Left ventricle myocardium inferior (tissue), 1 donor: ENCODE data around the gene IQSEC1. TPM values are rescaled to one million over a fixed set of nuclear protein-coding genes. Genes with fewer than 3 reads are reported as not detected.

ENCODE experiments used
- DNase-seq: peaks from one replicate; pipeline ENCODE4 v3.0.0-alpha.2; 2020
- H3K27ac ChIP-seq: fragments of 200-600 bp; replicated peaks from 2 replicates; pipeline ENCODE4 v1.8.0; 2021
- H3K27me3 ChIP-seq: fragments of 200-600 bp; 2 replicates; pipeline ENCODE4 v1.8.0; 2021; ENCODE audit warnings: low read depth
- H3K36me3 ChIP-seq: fragments of 200-600 bp; 2 replicates; pipeline ENCODE4 v1.8.0; 2021
- H3K4me1 ChIP-seq: fragments of 200-600 bp; 2 replicates; pipeline ENCODE4 v1.8.0; 2021
- H3K4me3 ChIP-seq: fragments of 200-600 bp; 2 replicates; pipeline ENCODE4 v1.8.0; 2021; ENCODE audit warnings: mild to moderate bottlenecking, moderate library complexity
- H3K9me3 ChIP-seq: fragments of 200-600 bp; replicated peaks from 2 replicates; pipeline ENCODE4 v1.8.0; 2021
- CTCF ChIP-seq: fragments of 200-600 bp; IDR thresholded peaks from 2 replicates; pipeline ENCODE4 v1.8.0; 2021; ENCODE audit warnings: antibody characterized with exemption, mild to moderate bottlenecking, borderline replicate concordance
- intact Hi-C: fragments of 100-400 bp; cut with micrococcal nuclease; formaldehyde crosslinking; loops from one replicate; pipeline ENCODE4 v1.11.0; 2022
- total RNA-seq: library from RNA; stranded (reverse); fragmentation: NEBNext Ultra II Directional; extraction: Animal tissue kit (Norgen Biotek cat#: 25700); gene quantifications from one replicate; pipeline ENCODE4 v1.2.1, GENCODE V29; 2021
- donor health status: DM: no; HTN: yes; CAD: no; lungs with severe emphysema.

Gene IQSEC1
- total RNA-seq, 1 donor from 2014 or later: 78.6 TPM

- DNase-seq: no peak
- H3K4me1 ChIP-seq: peaks cover 33% of the 10 kb centered on the region
- H3K9me3 ChIP-seq: no peaks in the 10 kb centered on the region
- H3K27ac ChIP-seq: no peak overlapping the region
- intact Hi-C loops: no loop called here
- no peaks in the 10 kb centered on the region for H3K27me3 ChIP-seq
- no peak for TF ChIP-seq CTCF
- no peak overlapping the region for H3K4me3 ChIP-seq
- no peaks in the 10 kb centered on the region for H3K36me3 ChIP-seq
Measured at GRCh38 chr3:13027154-13027553, 46.1 kb downstream of the IQSEC1 start.

- no peak for DNase-seq
- Histone ChIP-seq H3K9me3 (no peaks in the 10 kb centered on the region), H3K4me3 (no peak overlapping the region), H3K27ac (no peak overlapping the region), H3K4me1 (peaks cover 40% of the 10 kb centered on the region), H3K36me3 (no peaks in the 10 kb centered on the region), H3K27me3 (no peaks in the 10 kb centered on the region)
- intact Hi-C loops: no loop called here
- TF ChIP-seq CTCF: no peak
Measured at GRCh38 chr3:13026534-13026933, 46.7 kb downstream of the IQSEC1 start.

- no peak for TF ChIP-seq CTCF
- DNase-seq: peak; percentile 1
- no peaks in the 10 kb centered on the region for H3K9me3 ChIP-seq
- peaks cover 45% of the 10 kb centered on the region for H3K4me1 ChIP-seq
- H3K36me3 ChIP-seq: no peaks in the 10 kb centered on the region
- H3K27me3 ChIP-seq: no peaks in the 10 kb centered on the region
- no peak overlapping the region for H3K4me3 ChIP-seq
- intact Hi-C loops: no loop called here
- peak overlapping the region; percentile 40 for H3K27ac ChIP-seq
Measured at GRCh38 chr3:13025778-13026518, 47.3 kb downstream of the IQSEC1 start.

GRCh38 chr3:13025090-13025489 is 48.1 kb downstream of the IQSEC1 start:
- Histone ChIP-seq H3K36me3 (no peaks in the 10 kb centered on the region), H3K27ac (peak overlapping the region; percentile 40), H3K4me1 (peaks cover 54% of the 10 kb centered on the region), H3K27me3 (no peaks in the 10 kb centered on the region), H3K9me3 (no peaks in the 10 kb centered on the region), H3K4me3 (no peak overlapping the region)
- TF ChIP-seq CTCF: no peak
- DNase-seq: peak; percentile 37
- intact Hi-C loops: no loop called here

GRCh38 chr3:13024765-13025065 is 48.5 kb downstream of the IQSEC1 start:
- intact Hi-C loops: no loop called here
- Histone ChIP-seq H3K36me3 (no peaks in the 10 kb centered on the region), H3K4me1 (peaks cover 58% of the 10 kb centered on the region)

More at GRCh38 chr3:13024765-13025065, 48.5 kb downstream of the IQSEC1 start:
- Histone ChIP-seq H3K4me3 (no peak overlapping the region), H3K27ac (peak overlapping the region; percentile 40), H3K9me3 (no peaks in the 10 kb centered on the region), H3K27me3 (no peaks in the 10 kb centered on the region)
- DNase-seq: no peak
- TF ChIP-seq CTCF: no peak
